ENCODE measurements around the gene OR2B6.

Gene OR2B6

DNA sequence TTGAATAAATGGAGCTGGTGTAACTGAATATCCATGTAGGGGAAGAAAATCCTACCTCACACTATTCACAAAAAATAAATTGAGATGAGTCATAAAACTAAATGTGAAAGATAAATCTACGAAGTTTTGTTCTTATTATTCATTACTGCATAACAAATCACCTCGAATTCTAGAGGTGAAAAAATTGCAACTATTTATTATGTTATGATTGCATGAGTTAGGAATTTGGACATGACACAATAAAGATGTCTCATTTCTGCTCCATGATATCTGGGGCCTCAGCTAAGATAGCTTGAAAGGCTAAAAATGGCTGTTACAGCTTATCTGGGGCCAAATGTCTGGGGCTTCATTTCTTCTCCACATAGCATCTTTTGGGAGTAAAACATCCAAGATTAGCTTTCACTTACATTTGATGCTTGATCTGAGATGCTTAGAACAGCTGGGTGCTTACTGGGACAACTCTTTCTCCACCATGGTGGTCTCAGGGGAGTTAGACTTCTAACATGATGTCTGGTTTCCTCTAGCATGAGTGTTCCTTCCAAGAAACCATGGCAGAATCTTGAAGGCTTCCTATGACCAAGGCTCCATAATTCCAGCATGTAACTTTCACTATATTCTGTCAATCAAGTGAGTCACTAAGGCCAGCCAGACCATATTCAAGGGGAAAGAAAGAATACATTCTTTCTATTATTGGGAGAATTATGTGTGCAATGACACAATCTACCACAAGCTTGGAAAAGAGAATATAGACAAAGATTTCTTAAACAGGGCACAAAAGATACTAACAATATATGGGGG is 30.1 kb downstream of the OR2B6 start:
- no peak for TF ChIP-seq CTCF (IDR thresholded peaks at IDR 0.05; ENCODE audit: insufficient read depth, low read depth, low read length, missing control alignments)
- no peak overlapping the region for H3K4me3 ChIP-seq (ENCODE audit: low read depth, low read length)
- DNase-seq (ENCODE audit: low read depth) = no peak

- no peak for TF ChIP-seq CTCF (IDR thresholded peaks at IDR 0.05; ENCODE audit: insufficient read depth, low read depth, low read length, missing control alignments)
- no peak overlapping the region for H3K4me3 ChIP-seq (ENCODE audit: low read depth, low read length)
- DNase-seq (ENCODE audit: low read depth) = no peak
Measured at GRCh38 chr6:27994616-27995015, 37.6 kb downstream of the OR2B6 start.

- no peak overlapping the region for H3K4me3 ChIP-seq (ENCODE audit: low read depth, low read length)
- DNase-seq (ENCODE audit: low read depth) = no peak
- no peak for TF ChIP-seq CTCF (IDR thresholded peaks at IDR 0.05; ENCODE audit: insufficient read depth, low read depth, low read length, missing control alignments)
Measured at GRCh38 chr6:28000351-28001045, 43.5 kb downstream of the OR2B6 start.

DNA sequence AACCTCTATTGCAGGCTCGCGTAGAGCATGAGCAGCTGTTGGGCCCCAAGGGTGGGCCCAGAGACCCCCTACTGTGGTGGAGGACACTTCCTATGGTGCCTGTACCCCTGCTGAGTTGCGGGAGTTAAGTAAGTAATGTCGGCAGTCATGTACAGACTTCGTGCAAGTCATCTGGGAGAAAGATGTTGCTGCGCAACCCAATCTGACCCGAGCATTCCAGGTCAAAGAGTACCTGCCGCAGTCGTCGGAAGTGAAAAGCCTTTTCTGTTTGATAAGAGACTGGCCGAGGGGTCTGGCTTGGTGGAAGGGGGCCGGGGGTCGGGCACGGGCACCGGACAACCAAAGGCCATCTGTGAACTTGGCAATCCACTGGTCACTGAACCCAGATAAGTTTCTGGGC is 44.3 kb downstream of the OR2B6 start:
- no peak for TF ChIP-seq CTCF (IDR thresholded peaks at IDR 0.05; ENCODE audit: insufficient read depth, low read depth, low read length, missing control alignments)
- DNase-seq (ENCODE audit: low read depth) = no peak

DNA sequence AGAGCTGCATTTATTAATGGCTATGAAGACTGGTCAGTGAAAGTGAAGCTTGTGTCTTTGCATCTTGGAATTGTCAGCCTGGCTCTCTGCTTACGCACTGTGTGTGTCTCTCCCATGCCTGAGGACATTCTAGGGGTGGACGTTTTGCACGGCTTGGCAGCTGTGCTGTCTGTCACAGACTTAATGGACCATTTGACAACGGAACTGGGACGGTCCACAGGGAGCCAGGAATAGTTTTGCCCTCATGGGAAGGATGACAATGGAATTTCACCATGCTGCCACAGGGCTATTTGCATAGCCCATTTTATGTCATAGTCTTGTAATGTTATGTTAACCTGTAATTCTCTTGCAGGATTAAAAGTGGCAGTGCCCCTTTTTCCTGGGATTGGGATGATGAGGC is 44.7 kb downstream of the OR2B6 start:
- TF ChIP-seq CTCF (IDR thresholded peaks at IDR 0.05; ENCODE audit: insufficient read depth, low read depth, low read length, missing control alignments) = no peak
- DNase-seq (ENCODE audit: low read depth) = no peak
- no peak overlapping the region for H3K4me3 ChIP-seq (ENCODE audit: low read depth, low read length)

More for the DNA sequence above, 44.3 kb downstream of the OR2B6 start:
- H3K4me3 ChIP-seq (ENCODE audit: low read depth, low read length) = no peak overlapping the region

DNA sequence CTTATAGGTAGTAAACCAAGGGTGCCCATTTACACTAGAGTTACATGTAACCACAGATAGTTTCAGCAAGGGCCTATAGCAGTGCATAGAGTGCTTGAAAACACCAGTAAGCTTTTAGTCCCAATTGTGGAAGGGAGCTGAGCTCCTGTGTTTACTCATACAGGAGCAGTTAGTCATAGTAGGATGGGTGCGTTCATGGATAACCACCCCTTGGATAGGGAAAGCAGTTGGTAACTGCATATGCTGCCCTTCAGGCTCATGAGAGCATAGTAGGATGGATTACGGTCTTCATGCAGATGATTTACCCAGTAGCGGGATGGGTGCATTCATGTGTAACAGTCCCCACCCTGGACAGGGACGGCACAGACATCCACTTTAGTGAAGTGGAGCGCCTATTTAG is 45.1 kb downstream of the OR2B6 start:
- no peak for TF ChIP-seq CTCF (IDR thresholded peaks at IDR 0.05; ENCODE audit: insufficient read depth, low read depth, low read length, missing control alignments)
- DNase-seq (ENCODE audit: low read depth) = no peak
- no peak overlapping the region for H3K4me3 ChIP-seq (ENCODE audit: low read depth, low read length)
